ENCODE results near the gene CYP4F11.
A peak's percentile ranks its signal among the peaks of the same experiment; 100 is the strongest.
"Not testable (repeated sequence)": the region's sequence is repeated elsewhere in the genome, so short reads cannot be mapped to it uniquely, and the experiment has no call there.

CYP4F11 gene

GRCh38 chr19:15934332-15935078 is at the start of gene CYP4F11:
Gene CYP4F11 (minus strand): TSS chr19:15934529. CDS start chr19:15934408, 121 bp downstream.
- DNase-seq: peak in 1 of 2 donors; percentile 39

DNA sequence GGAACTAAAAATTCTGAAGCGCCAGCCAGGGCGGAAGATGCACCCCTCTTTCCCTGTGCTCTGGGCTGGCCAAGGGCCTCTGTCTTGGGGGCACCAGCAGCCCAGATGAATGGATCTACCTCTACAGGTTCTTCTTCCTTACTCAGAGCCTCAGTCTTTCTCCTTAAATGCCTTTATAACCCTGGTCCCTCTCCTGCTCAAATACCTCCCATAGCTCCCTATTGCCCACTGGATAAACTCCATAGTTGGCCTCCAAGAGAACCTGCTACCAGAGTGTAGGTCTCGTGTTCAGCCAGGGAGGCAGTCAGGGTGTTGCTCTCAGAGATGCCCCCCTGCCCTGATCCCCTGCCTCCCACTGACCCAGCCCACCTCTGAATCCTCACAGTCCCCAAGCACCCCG is 45.0 kb upstream of the CYP4F11 start:
- DNase-seq: no peak

- DNase-seq: no peak
Observed at GRCh38 chr19:15977690-15978089, 43.4 kb upstream of the CYP4F11 start.

DNA sequence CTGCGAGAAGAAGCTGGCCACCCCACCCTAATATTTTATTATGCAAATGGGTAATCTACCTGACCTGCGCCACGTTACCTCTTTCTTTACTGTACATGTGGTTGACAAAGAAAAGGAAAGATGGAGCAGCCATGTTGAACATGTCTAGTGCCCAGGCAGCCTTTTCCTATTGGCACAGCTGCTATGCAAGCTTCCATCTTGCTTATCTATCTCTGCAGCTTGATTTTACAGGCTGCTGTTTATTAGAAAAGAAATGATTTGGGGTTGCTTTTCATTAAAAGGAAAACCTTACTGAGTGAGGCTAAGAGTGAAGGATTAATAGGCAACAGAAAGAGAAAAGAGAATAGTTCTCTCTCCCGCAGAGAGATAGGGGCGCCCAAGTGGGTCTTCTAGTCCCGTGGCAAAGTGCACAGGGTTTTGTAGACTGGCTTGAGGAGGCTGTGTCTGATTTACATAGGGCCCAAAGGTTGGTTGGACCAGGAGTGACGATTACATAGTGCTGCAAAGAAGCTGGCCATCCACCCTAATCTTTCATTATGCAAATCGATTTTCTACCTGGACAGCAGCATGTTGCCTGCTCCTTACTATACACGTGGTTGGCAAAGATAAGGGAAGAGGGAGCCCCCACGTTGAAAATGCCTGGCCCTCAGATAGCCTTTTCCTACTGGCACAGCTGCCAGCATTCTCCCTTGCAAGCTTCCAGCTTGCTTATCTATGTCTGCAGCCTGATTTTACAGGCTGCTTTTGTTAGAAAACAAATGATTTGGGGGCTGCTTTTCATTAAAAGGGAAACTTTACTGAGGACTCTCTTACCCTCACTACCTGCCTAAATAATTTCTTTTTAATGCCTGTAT is 42.7 kb upstream of the CYP4F11 start:
- no peak for DNase-seq

- DNase-seq: no peak
Observed at GRCh38 chr19:15974856-15975255, 40.5 kb upstream of the CYP4F11 start.

GRCh38 chr19:15972043-15972442 is 37.7 kb upstream of the CYP4F11 start:
- DNase-seq: not testable (repeated sequence)

GRCh38 chr19:15971224-15971780 is 37.0 kb upstream of the CYP4F11 start:
- DNase-seq: no peak

- no peak for DNase-seq
Observed at GRCh38 chr19:15964231-15964630, 29.9 kb upstream of the CYP4F11 start.

- DNase-seq: no peak
Observed at GRCh38 chr19:15962319-15962718, 28.0 kb upstream of the CYP4F11 start.

- no peak for DNase-seq
Observed at GRCh38 chr19:15954820-15955219, 20.5 kb upstream of the CYP4F11 start.

GRCh38 chr19:15948223-15949058 is 14.1 kb upstream of the CYP4F11 start, which contains the start of gene OR10H4:
Gene OR10H4 (plus strand): TSS chr19:15949008. CDS start chr19:15949008, 0 bp downstream.
- DNase-seq: no peak

GRCh38 chr19:15945301-15945700 is 11.0 kb upstream of the CYP4F11 start:
- DNase-seq: no peak

GRCh38 chr19:15944401-15944800 is 10.1 kb upstream of the CYP4F11 start:
- DNase-seq: no peak

DNA sequence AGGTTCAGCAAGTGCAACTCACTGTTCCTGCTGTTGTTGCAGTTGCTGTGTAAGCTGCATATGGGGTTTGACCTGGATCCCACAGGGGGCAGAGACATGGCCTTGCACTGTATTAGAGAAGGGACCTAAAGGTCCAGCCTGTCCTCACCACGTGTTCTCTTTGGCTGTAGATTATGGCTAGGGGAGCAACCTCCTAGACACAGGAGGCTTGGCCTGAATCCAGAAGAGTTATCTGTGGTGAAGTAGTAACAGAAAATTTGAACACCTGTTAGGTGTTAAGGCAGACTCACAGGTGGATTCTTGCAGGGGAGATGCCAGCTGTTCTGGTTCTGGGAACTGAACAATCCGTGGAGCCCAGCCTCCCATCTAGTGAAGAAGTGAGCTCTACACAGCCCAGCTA is 3.4 kb upstream of the CYP4F11 start:
- DNase-seq: no peak

GRCh38 chr19:15936950-15937349 is 2.6 kb upstream of the CYP4F11 start:
- no peak for DNase-seq

DNA sequence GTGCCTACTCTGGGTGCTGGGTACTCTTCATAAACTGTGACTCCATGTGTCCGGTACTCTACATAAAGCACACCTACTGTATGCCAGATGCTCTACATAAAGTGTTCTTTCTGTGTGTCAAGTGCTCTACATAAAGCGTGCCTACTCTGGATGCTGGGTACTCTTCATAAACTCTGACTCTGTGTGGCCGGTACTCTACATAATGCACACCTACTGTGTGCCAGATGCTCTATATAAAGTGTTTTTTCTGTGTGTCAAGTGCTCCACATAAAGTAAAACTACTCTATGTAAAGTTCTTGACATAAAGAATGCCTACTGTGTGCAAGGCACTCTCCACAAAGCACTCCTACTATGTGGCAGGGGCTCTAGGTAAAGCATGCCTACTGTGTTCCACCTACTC is 1.8 kb upstream of the CYP4F11 start:
- DNase-seq: no peak

DNA sequence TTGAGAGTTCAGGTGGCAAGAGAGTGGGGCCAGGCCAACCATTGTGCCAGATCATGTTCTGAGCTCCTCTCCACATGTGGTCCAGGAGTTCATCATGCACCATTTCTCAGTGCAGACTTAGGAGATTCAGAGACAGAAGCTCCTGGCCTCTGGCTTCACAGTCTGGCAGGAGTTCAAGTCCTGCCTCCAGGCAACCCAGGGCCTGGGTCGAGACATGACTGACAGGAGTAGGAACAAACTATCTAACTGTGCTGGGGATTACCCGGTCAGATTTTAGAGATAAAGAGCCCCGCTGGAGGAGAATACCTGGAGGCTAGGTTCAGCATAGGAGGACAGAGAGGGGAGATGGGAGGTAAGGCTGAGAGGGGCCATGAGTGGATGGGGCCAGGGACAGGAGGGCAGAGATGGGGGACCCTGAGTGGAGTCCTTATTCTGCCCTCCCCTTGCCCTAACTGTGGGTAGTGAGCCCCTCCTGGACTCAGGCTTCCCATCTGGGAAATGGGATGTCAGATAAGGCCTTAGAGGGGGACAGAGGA is 906 bp upstream of the CYP4F11 start:
- no peak for DNase-seq

- not testable (repeated sequence) for DNase-seq
Observed at GRCh38 chr19:15933761-15934331, 483 bp downstream of the CYP4F11 start.

GRCh38 chr19:15928321-15928720 is 6.0 kb downstream of the CYP4F11 start:
- DNase-seq: no peak

GRCh38 chr19:15926484-15926883 is 7.8 kb downstream of the CYP4F11 start:
- no peak for DNase-seq

GRCh38 chr19:15923702-15924101 is 10.6 kb downstream of the CYP4F11 start:
- DNase-seq: no peak

GRCh38 chr19:15922021-15922420 is 12.3 kb downstream of the CYP4F11 start:
- DNase-seq: no peak

Measured in hippocampal formation (tissue), 2 donors.